ENCODE results near the gene POU5F2. TPM values are rescaled to one million over a fixed set of nuclear protein-coding genes. Genes with fewer than 3 reads are reported as not detected.

The POU5F2 gene
- total and polyA plus RNA-seq, 2 of the 8 experiments (the other 6 are each of a cell fraction or from before 2014, with no cell fraction given), result 0.06 to 0.08 TPM

DNA sequence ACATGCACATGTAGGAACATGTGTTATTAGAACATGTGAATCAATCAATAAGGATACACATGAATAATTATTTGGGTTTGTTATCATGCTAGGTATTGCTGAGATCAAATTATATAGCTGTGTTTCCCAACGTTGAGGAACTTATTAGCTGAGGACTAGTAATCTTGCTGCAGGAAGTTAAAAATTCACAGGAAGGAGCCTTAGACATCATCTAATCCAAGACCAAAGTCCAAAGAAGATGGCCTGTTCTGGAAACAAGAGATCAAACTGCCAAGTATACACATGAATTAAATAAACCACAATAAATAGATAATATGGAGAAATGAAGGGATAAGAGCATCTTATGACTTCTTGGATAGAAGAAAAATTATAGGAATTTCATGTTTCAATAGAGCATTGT, 19.9 kb downstream of the POU5F2 start:
- FAIRE-seq (no peak), DNase-seq (ENCODE audit: low read depth in 1 of 2, low spot score in 2 of 2) (no peak)
- no peak overlapping the region for H2BK15ac ChIP-seq (ENCODE audit: low read length)
- H3K79me2 ChIP-seq (ENCODE audit: control insufficient read depth in 1 of 2, insufficient read depth in 2 of 2, low read length in 2 of 2), result no peaks in the 10 kb centered on the region
- no peak overlapping the region for H4K8ac ChIP-seq (ENCODE audit: extremely low read depth, insufficient read depth, low read length)
- H3K36me3 ChIP-seq (ENCODE audit: control insufficient read depth in 2 of 4, insufficient read depth in 4 of 4, low read length in 3 of 4), result no peaks in the 10 kb centered on the region
- no peaks in the 10 kb centered on the region for H3K27me3 ChIP-seq (replicated peaks in 1 of 4; ENCODE audit: control insufficient read depth in 3 of 4, extremely low read depth in 1 of 4, insufficient read depth in 3 of 4, low read length in 3 of 4)
- no peak overlapping the region for H2BK5ac ChIP-seq (ENCODE audit: low read depth, low read length)
- no peak overlapping the region for H3K23ac ChIP-seq (ENCODE audit: insufficient read length)
- H3K14ac ChIP-seq (ENCODE audit: insufficient read length), result no peak overlapping the region
- no peak overlapping the region for H2AFZ ChIP-seq (ENCODE audit: low read length)
- peaks cover 0 to 9% (median 0%) of the 10 kb centered on the region in 4 experiments; a peak in 1 of 7 replicates for H3K4me1 ChIP-seq (replicated peaks in 1 of 4; ENCODE audit: control insufficient read depth in 3 of 4, insufficient read depth in 4 of 4, low read length in 3 of 4)
- H3K4me3 ChIP-seq (ENCODE audit: extremely low read depth in 1 of 4, insufficient read depth in 2 of 4, low read depth in 3 of 4, low read length in 4 of 4), result no peak overlapping the region
- CTCF ChIA-PET (ENCODE audit: partially characterized antibody), result no interaction called here
- H3K9me3 ChIP-seq (ENCODE audit: insufficient read depth in 2 of 2, low read depth in 1 of 2, low read length in 1 of 2), result no peaks in the 10 kb centered on the region
- TF ChIP-seq SIX5 (IDR thresholded peaks at IDR 0.05; ENCODE audit: low read depth, low read length) (no peak), SIN3A (conservative IDR thresholded peaks at IDR 0.05 in 1 of 2, IDR thresholded peaks at IDR 0.05 in 1 of 2; ENCODE audit: low read depth in 1 of 2, low read length in 2 of 2) (no peak), BCL11A (IDR thresholded peaks at IDR 0.05; ENCODE audit: low read depth in 2 of 2, low read length in 2 of 2) (no peak), CEBPB (IDR thresholded peaks at IDR 0.05; ENCODE audit: low read depth, low read length) (no peak), RBBP5 (IDR thresholded peaks at IDR 0.05; ENCODE audit: borderline replicate concordance, low read depth, low read length) (no peak)
- no peak overlapping the region for H3K56ac ChIP-seq (replicated peaks; ENCODE audit: insufficient read length, low read depth, low read length)
- no peak overlapping the region for H2AK5ac ChIP-seq (ENCODE audit: low read depth, low read length)
- H4K91ac ChIP-seq (replicated peaks; ENCODE audit: insufficient read length, low read length), result no peak overlapping the region
- POLR2A ChIA-PET (ENCODE audit: partially characterized antibody), result no interaction called here
- no peak overlapping the region for H2BK120ac ChIP-seq (replicated peaks; ENCODE audit: low read depth, low read length)
- H3K79me1 ChIP-seq (ENCODE audit: low read depth, low read length), result no peaks in the 10 kb centered on the region
- no peaks in the 10 kb centered on the region for H4K20me1 ChIP-seq (replicated peaks in 1 of 2; ENCODE audit: control insufficient read depth in 1 of 2, insufficient read depth in 2 of 2, low read length in 2 of 2)
- H3K27ac ChIP-seq (ENCODE audit: low read depth, low read length), result no peak overlapping the region
- no peak overlapping the region for H3K18ac ChIP-seq (ENCODE audit: extremely low read depth, low read length)
- H2BK12ac ChIP-seq (ENCODE audit: low read depth, low read length), result no peak overlapping the region
- no peak overlapping the region for H2BK20ac ChIP-seq (ENCODE audit: low read length)
- no peak overlapping the region for H4K5ac ChIP-seq (ENCODE audit: insufficient read length, low read depth, low read length)
- no peaks in the 10 kb centered on the region for H3K23me2 ChIP-seq (ENCODE audit: low read depth, low read length)
- H3K9ac ChIP-seq (replicated peaks in 1 of 4; ENCODE audit: extremely low read depth in 1 of 4, low read depth in 3 of 4, low read length in 3 of 4), result no peak overlapping the region
- no peak overlapping the region for H3K4ac ChIP-seq (replicated peaks; ENCODE audit: insufficient read length, low read depth, low read length)
- H3K4me2 ChIP-seq (ENCODE audit: insufficient read depth in 1 of 2, low read depth in 2 of 2, low read length in 2 of 2), result no peak overlapping the region
- 81% methylated on average over 1 of the region's 1 CpG; no CpG with 5 or more reads in 1 of the 2 experiments for WGBS, 2 experiments (ENCODE audit: extremely low coverage in 1 of 2, insufficient coverage in 1 of 2, insufficient read length in 1 of 2, insufficient replicate concordance in 2 of 2, low coverage in 1 of 2, low lambda C conversion rate in 2 of 2, missing lambda C conversion rate in 1 of 2)
